ENCODE measurements around the gene ADGRG6. TPM values are rescaled to one million over a fixed set of nuclear protein-coding genes. Genes with fewer than 3 reads are reported as not detected.

Gene ADGRG6
- total and polyA plus RNA-seq, 9 of the 15 experiments (the other 6 are each of a cell fraction or from before 2014, with no cell fraction given): under 0.01 to 0.11 (median 0.05) TPM; not detected in 5

DNA sequence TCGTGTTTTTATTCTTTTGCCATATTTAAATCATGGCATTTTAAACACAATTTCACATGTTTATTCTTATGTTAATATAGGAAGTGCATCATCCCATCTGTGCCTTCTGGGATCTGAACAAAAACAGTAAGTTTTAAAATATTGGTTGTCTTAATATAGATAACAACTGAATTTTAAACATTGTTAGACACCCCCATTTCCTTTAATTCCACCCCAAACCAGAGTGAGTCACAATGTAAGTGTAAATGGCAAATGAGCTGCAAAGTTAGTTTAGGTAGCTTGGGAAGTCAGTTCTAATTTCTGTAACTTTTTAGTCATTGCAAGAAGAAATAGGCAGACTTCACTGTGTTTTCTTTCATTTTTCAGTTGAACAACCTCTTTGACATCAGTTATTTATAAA lies 108.0 kb downstream of the ADGRG6 start (continued):
- TF ChIP-seq KLF6 (CRISPR knock-in tag; IDR thresholded peaks at IDR 0.05; ENCODE audit: borderline replicate concordance) (no peak), ERF (CRISPR knock-in tag; IDR thresholded peaks at IDR 0.05) (no peak), MIER1 (IDR thresholded peaks at IDR 0.05; ENCODE audit: low read depth) (no peak), ZZZ3 (IDR thresholded peaks at IDR 0.05) (no peak), HNRNPUL1 (IDR thresholded peaks at IDR 0.05; ENCODE audit: low read length) (no peak)
- TF ChIP-seq, protein P1, sequence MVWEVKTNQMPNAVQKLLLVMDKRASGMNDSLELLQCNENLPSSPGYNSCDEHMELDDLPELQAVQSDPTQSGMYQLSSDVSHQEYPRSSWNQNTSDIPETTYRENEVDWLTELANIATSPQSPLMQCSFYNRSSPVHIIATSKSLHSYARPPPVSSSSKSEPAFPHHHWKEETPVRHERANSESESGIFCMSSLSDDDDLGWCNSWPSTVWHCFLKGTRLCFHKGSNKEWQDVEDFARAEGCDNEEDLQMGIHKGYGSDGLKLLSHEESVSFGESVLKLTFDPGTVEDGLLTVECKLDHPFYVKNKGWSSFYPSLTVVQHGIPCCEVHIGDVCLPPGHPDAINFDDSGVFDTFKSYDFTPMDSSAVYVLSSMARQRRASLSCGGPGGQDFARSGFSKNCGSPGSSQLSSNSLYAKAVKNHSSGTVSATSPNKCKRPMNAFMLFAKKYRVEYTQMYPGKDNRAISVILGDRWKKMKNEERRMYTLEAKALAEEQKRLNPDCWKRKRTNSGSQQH (CRISPR knock-in tag; IDR thresholded peaks at IDR 0.05): no peak

DNA sequence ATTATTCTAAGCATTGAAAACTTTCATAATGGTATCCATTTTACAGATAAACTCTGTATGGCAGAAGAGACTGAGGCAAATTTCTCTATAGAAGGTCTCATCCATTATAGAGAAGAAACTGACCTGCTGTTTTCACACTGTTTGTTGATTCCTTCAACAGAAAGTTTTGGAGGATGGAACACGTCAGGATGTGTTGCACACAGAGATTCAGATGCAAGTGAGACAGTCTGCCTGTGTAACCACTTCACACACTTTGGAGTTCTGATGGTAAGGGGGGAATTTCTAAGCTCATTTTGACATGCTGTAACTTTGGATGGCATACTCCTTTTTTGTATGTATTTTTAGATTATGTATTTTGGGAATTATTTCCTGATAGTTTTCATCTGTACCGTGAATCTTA lies 109.3 kb downstream of the ADGRG6 start:
- Histone ChIP-seq H3K36me3 (ENCODE audit: control insufficient read depth, insufficient read depth, low read length) (no peaks in the 10 kb centered on the region), H3K4me2 (ENCODE audit: insufficient read depth, low read length) (no peak overlapping the region), H3K27ac (ENCODE audit: extremely low read depth, low read depth, low read length) (no peak overlapping the region), H3K79me2 (ENCODE audit: control insufficient read depth, insufficient read depth, low read length) (no peaks in the 10 kb centered on the region), H3K9me1 (ENCODE audit: control insufficient read depth, insufficient read depth, low read length) (no peaks in the 10 kb centered on the region), H3K4me1 (replicated peaks in 1 of 2; ENCODE audit: control insufficient read depth in 2 of 2, insufficient read depth in 2 of 2, low read length in 2 of 2) (no peaks in the 10 kb centered on the region), H2AFZ (ENCODE audit: low read depth, low read length) (no peak overlapping the region), H3K27me3 (ENCODE audit: control insufficient read depth in 2 of 2, insufficient read depth in 2 of 2, low read length in 2 of 2) (no peaks in the 10 kb centered on the region), H4K20me1 (replicated peaks; ENCODE audit: control insufficient read depth, insufficient read depth, low read length) (no peaks in the 10 kb centered on the region), H3K9me3 (replicated peaks; ENCODE audit: control insufficient read depth, insufficient read depth, low read depth, low read length) (no peaks in the 10 kb centered on the region), H3K9ac (ENCODE audit: insufficient read depth in 1 of 2, low read depth in 2 of 2, low read length in 2 of 2) (no peak overlapping the region), H3K4me3 (no peak overlapping the region)
- in situ Hi-C loops (cut with MboI): no loop called here
- no TSS peak for BruUV-seq (replicated peaks)
- POLR2A ChIA-PET: no interaction called here
- DNase-seq (ENCODE audit: extremely low read depth in 1 of 4, low spot score in 3 of 4) (no peak), FAIRE-seq (no peak), ATAC-seq (no peak)
- WGBS (ENCODE audit: insufficient coverage, low coverage, missing lambda C conversion rate): 2% methylated on average over 2 of the region's 2 CpGs
- intact Hi-C loops (cut with micrococcal nuclease): no loop called here
- CTCF ChIA-PET (ENCODE audit: low intra/inter-chr PET ratio): no interaction called here
- no peak for TF ChIP-seq SRSF3 (IDR thresholded peaks at IDR 0.05; ENCODE audit: insufficient read depth, low read length)
- TF ChIP-seq ZBTB40 (IDR thresholded peaks at IDR 0.05): no peak
- TF ChIP-seq ZBTB40 (CRISPR knock-in tag; IDR thresholded peaks at IDR 0.05): no peak
- TF ChIP-seq TRIM25 (IDR thresholded peaks at IDR 0.05; ENCODE audit: borderline replicate concordance): no peak
